Esophagus muscularis mucosa (tissue), 4 donors: ENCODE data around the gene FBXL19.

ENCODE experiments used
- CTCF ChIP-seq, 3 experiments: fragments of 200-600 bp in 2 of 3; fragments of 450-650 bp in 1 of 3; sonication (generic) in 2 of 3; IDR thresholded peaks; one replicate each; pipeline ENCODE4 v1.5.1; 2017 to 2019; ENCODE audit warnings: antibody characterized with exemption in 3 of 3, mild to moderate bottlenecking in 2 of 3, moderate library complexity in 1 of 3
- EP300 ChIP-seq: sonication (generic); formaldehyde crosslinking; IDR thresholded peaks from one replicate; pipeline ENCODE4 v1.6.1; 2017; ENCODE audit warnings: antibody characterized with exemption
- POLR2A ChIP-seq: fragments of 450-650 bp; IDR thresholded peaks from one replicate; pipeline ENCODE4 v1.6.1; 2017; ENCODE audit warnings: antibody characterized with exemption, moderate library complexity, mild to moderate bottlenecking, low read depth

- TF ChIP-seq EP300 (no peak), CTCF (IDR thresholded peaks at IDR 0.05) (no peak), POLR2A (no peak)
These were observed 19.8 kb upstream of the FBXL19 start for GRCh38 chr16:30903596-30903995.
